Breast epithelium (tissue), 3 donors: ENCODE data around the gene ATM.

Source experiments
- POLR2A ChIP-seq: fragments of 450-650 bp; IDR thresholded peaks from one replicate; pipeline ENCODE4 v1.6.1; 2016; ENCODE audit warnings: antibody characterized with exemption, mild to moderate bottlenecking, moderate library complexity
- POLR2AphosphoS5 ChIP-seq, 3 donors: sonication (generic); formaldehyde crosslinking; IDR thresholded peaks; one replicate each; pipeline ENCODE4 v1.6.1; 2017; ENCODE audit warnings: antibody characterized with exemption in 3 of 3
- TF ChIP-seq, protein P1 (sequence below), 3 donors: fragments of 450-650 bp; IDR thresholded peaks; one replicate each; pipeline ENCODE4 v1.5.1; 2016 to 2017; ENCODE audit warnings: antibody characterized with exemption in 3 of 3, mild to moderate bottlenecking in 3 of 3, moderate library complexity in 3 of 3

DNA sequence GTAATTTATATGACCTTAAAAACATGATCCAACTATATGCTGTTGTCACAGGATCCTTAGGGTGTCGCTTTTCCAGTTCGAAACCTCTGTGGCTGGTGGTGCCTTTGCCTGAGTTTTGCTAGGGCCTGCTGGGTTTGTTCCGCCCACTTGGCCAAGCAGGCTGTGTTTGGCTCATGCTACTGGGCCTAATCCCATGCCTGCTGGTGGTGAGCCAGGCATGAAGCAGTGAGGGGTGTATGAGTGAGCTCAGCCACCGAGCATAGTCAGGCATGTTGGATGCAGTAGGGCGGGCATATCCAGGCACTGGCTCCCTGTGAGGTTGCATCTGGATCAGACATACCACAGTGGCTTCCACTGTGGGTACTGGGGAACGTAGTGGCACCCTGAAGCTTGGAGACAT, 16.7 kb upstream of the ATM start:
- TF ChIP-seq, protein P1, sequence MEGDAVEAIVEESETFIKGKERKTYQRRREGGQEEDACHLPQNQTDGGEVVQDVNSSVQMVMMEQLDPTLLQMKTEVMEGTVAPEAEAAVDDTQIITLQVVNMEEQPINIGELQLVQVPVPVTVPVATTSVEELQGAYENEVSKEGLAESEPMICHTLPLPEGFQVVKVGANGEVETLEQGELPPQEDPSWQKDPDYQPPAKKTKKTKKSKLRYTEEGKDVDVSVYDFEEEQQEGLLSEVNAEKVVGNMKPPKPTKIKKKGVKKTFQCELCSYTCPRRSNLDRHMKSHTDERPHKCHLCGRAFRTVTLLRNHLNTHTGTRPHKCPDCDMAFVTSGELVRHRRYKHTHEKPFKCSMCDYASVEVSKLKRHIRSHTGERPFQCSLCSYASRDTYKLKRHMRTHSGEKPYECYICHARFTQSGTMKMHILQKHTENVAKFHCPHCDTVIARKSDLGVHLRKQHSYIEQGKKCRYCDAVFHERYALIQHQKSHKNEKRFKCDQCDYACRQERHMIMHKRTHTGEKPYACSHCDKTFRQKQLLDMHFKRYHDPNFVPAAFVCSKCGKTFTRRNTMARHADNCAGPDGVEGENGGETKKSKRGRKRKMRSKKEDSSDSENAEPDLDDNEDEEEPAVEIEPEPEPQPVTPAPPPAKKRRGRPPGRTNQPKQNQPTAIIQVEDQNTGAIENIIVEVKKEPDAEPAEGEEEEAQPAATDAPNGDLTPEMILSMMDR (IDR thresholded peaks at IDR 0.05): no peak
- TF ChIP-seq POLR2AphosphoS5 (IDR thresholded peaks at IDR 0.05) (no peak), POLR2A (no peak)
